Measurements from ENCODE around the gene PNLIP. TPM values are rescaled to one million over a fixed set of nuclear protein-coding genes. Genes with fewer than 3 reads are reported as not detected.

Gene PNLIP
- polyA plus RNA-seq, 1 of the 3 experiments (the other 2 are of a cell fraction) = not detected

- CTCF ChIA-PET = interaction anchor here (1.3 kb wide), 1 partner anchor 15 kb away, joined by 3 read pairs; no protein-coding TSS in a partner anchor
- H3K9ac ChIP-seq = no peak overlapping the region
- 58% methylated on average over 2 of the region's 2 CpGs for WGBS (ENCODE audit: low lambda C conversion rate)
- no peak overlapping the region for H3K27ac ChIP-seq (ENCODE audit: low read depth in 2 of 2, low read length in 1 of 2)
- no peaks in the 10 kb centered on the region for H3K4me1 ChIP-seq (ENCODE audit: control insufficient read depth in 1 of 2, insufficient read depth in 2 of 2, low read depth in 1 of 2, low read length in 1 of 2)
- no peak overlapping the region for H3K4me2 ChIP-seq
- no peak overlapping the region for H2AFZ ChIP-seq (ENCODE audit: low read depth)
- H3K4me3 ChIP-seq (ENCODE audit: low read depth in 2 of 2, low read length in 1 of 2) = no peak overlapping the region
- DNase-seq = no peak
- no peaks in the 10 kb centered on the region for H3K9me3 ChIP-seq
- H3K9me2 ChIP-seq = no peaks in the 10 kb centered on the region
- TF ChIP-seq NFIC (IDR thresholded peaks at IDR 0.05; ENCODE audit: borderline replicate concordance) = no peak
- TF ChIP-seq YY1 (IDR thresholded peaks at IDR 0.05; ENCODE audit: low read depth) = no peak
- TF ChIP-seq SIN3A (IDR thresholded peaks at IDR 0.05; ENCODE audit: borderline replicate concordance, low read depth, low read length) = no peak
- no peak for TF ChIP-seq TCF12 (IDR thresholded peaks at IDR 0.05)
- no peak for TF ChIP-seq EP300 (IDR thresholded peaks at IDR 0.05; ENCODE audit: borderline replicate concordance in 1 of 2, low read depth in 1 of 2, low read length in 1 of 2)
- no peak for TF ChIP-seq RXRA (IDR thresholded peaks at IDR 0.05; ENCODE audit: borderline replicate concordance, low read depth)
- no peaks in the 10 kb centered on the region for H3F3A ChIP-seq (replicated peaks; ENCODE audit: insufficient read depth)
- POLR2A ChIA-PET = no interaction called here
- no peaks in the 10 kb centered on the region for H3K79me2 ChIP-seq (ENCODE audit: insufficient read depth)
- no peaks in the 10 kb centered on the region for H4K20me1 ChIP-seq (ENCODE audit: insufficient read depth)
- no peaks in the 10 kb centered on the region for H3K27me3 ChIP-seq (ENCODE audit: insufficient read depth)
- no peaks in the 10 kb centered on the region for H3K36me3 ChIP-seq (replicated peaks in 1 of 2; ENCODE audit: control insufficient read depth in 1 of 2, insufficient read depth in 2 of 2, low read length in 1 of 2)
These were observed 4.9 kb upstream of the PNLIP start for GRCh38 chr10:116540814-116541213.

DNA sequence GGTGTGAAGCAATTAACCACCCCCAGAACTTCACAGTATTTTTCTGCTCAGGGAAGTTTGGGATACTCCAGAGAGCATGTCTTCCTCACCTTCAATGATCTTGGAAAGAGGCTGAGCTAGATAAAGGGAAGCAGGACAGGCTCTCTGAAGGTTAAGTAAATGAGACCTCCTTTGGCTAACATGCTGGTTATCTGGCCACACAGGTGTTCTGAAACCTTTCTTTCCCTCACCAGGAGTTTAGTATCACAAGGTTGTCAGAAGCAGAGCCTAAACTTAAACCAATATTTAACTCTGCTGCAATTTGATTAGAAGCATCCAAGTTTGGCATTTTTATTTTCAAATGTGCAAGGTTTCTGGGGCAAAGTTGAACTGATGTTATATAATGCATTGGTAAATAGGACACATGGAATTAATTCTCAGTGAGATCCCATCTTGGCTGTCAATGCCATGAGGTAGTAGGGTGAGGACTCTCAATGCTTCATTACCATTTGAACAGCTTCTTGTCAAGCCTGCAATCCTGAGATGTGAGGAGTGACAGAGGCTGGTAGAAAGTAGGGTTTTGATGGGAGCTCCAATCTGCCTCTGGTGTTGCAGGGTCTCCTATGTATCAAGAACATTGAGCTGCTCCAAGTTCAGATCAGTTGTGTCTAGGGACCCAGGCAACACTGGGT is 3.6 kb upstream of the PNLIP start:
- H2AFZ ChIP-seq (ENCODE audit: low read depth) = no peak overlapping the region
- DNase-seq = no peak
- H3K27me3 ChIP-seq (ENCODE audit: insufficient read depth) = no peaks in the 10 kb centered on the region
- no peaks in the 10 kb centered on the region for H3K9me2 ChIP-seq
- H4K20me1 ChIP-seq (ENCODE audit: insufficient read depth) = no peaks in the 10 kb centered on the region
- no peaks in the 10 kb centered on the region for H3K79me2 ChIP-seq (ENCODE audit: insufficient read depth)
- H3K4me1 ChIP-seq (ENCODE audit: control insufficient read depth in 1 of 2, insufficient read depth in 2 of 2, low read depth in 1 of 2, low read length in 1 of 2) = no peaks in the 10 kb centered on the region
- TF ChIP-seq YY1 (IDR thresholded peaks at IDR 0.05; ENCODE audit: low read depth) (no peak), NFIC (IDR thresholded peaks at IDR 0.05; ENCODE audit: borderline replicate concordance) (no peak), RCOR1 (IDR thresholded peaks at IDR 0.05; ENCODE audit: low read length) (no peak), REST (IDR thresholded peaks at IDR 0.05; ENCODE audit: low read depth, low read length) (no peak), EZH2phosphoT487 (IDR thresholded peaks at IDR 0.05; ENCODE audit: borderline replicate concordance, low read depth) (no peak), RFX5 (IDR thresholded peaks at IDR 0.05; ENCODE audit: low read length) (no peak), PBX3 (IDR thresholded peaks at IDR 0.05) (no peak), TAF1 (IDR thresholded peaks at IDR 0.05; ENCODE audit: borderline replicate concordance, low read depth, low read length) (no peak), FOXM1 (IDR thresholded peaks at IDR 0.05; ENCODE audit: low read depth) (no peak), NRF1 (IDR thresholded peaks at IDR 0.05; ENCODE audit: low read depth, low read length) (no peak), FOXJ3 (CRISPR knock-in tag; IDR thresholded peaks at IDR 0.05) (no peak), CHD2 (IDR thresholded peaks at IDR 0.05; ENCODE audit: low read length, partially characterized antibody) (no peak), TCF12 (IDR thresholded peaks at IDR 0.05) (no peak), IRF3 (IDR thresholded peaks at IDR 0.05; ENCODE audit: low read depth, low read length) (no peak), ELF1 (IDR thresholded peaks at IDR 0.05) (no peak)
- TF ChIP-seq, protein P1, sequence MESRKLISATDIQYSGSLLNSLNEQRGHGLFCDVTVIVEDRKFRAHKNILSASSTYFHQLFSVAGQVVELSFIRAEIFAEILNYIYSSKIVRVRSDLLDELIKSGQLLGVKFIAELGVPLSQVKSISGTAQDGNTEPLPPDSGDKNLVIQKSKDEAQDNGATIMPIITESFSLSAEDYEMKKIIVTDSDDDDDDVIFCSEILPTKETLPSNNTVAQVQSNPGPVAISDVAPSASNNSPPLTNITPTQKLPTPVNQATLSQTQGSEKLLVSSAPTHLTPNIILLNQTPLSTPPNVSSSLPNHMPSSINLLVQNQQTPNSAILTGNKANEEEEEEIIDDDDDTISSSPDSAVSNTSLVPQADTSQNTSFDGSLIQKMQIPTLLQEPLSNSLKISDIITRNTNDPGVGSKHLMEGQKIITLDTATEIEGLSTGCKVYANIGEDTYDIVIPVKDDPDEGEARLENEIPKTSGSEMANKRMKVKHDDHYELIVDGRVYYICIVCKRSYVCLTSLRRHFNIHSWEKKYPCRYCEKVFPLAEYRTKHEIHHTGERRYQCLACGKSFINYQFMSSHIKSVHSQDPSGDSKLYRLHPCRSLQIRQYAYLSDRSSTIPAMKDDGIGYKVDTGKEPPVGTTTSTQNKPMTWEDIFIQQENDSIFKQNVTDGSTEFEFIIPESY (IDR thresholded peaks at IDR 0.05; ENCODE audit: borderline replicate concordance, low read depth) = no peak
- H3K4me3 ChIP-seq (ENCODE audit: low read depth in 2 of 2, low read length in 1 of 2) = no peak overlapping the region
- H3K36me3 ChIP-seq (replicated peaks in 1 of 2; ENCODE audit: control insufficient read depth in 1 of 2, insufficient read depth in 2 of 2, low read length in 1 of 2) = no peaks in the 10 kb centered on the region
- no peaks in the 10 kb centered on the region for H3K9me3 ChIP-seq
- POLR2A ChIA-PET = no interaction called here
- no peak overlapping the region for H3K27ac ChIP-seq (ENCODE audit: low read depth in 2 of 2, low read length in 1 of 2)
- no peak overlapping the region for H3K9ac ChIP-seq
- H3K4me2 ChIP-seq = no peak overlapping the region
- CTCF ChIA-PET = interaction anchor here (0.6 kb wide), 1 partner anchor 322 kb away, joined by 3 read pairs; no protein-coding TSS in a partner anchor
- no peaks in the 10 kb centered on the region for H3F3A ChIP-seq (replicated peaks; ENCODE audit: insufficient read depth)
